ENCODE measurements around the gene RAB29.

The RAB29 gene

GRCh38 chr1:205785446-205785845 lies 10.2 kb upstream of the RAB29 start:
- TF ChIP-seq CTCF (IDR thresholded peaks at IDR 0.05) (no peak), ZFX (IDR thresholded peaks at IDR 0.05; ENCODE audit: borderline replicate concordance) (no peak)
- H3K27ac ChIP-seq, result no peak overlapping the region

DNA sequence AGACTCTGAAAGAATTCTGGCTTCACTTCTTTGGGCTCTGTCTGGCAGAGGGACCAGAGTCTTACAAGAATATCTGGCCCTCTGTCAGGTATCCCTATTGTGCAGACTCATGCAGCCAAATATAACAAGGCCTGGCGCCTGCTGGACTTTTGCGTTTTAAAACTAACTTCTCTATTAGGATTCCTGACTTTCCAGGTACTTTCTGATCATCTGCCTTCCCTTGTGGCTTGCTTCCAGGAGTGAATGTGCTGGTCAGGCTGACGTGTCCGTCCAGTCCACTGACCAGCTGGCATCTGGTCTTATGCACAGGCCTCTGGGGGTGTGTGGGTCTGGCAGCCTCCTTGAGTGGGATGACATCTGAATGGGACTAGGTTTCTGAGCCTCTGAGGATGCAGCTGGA lies 8.6 kb upstream of the RAB29 start:
- TF ChIP-seq CTCF (IDR thresholded peaks at IDR 0.05) (no peak), ZFX (IDR thresholded peaks at IDR 0.05; ENCODE audit: borderline replicate concordance) (no peak)
- H3K27ac ChIP-seq, result no peak overlapping the region

GRCh38 chr1:205783433-205783795 lies 8.1 kb upstream of the RAB29 start:
- TF ChIP-seq ZFX (IDR thresholded peaks at IDR 0.05; ENCODE audit: borderline replicate concordance) (no peak), CTCF (IDR thresholded peaks at IDR 0.05) (no peak)
- no peak overlapping the region for H3K27ac ChIP-seq

DNA sequence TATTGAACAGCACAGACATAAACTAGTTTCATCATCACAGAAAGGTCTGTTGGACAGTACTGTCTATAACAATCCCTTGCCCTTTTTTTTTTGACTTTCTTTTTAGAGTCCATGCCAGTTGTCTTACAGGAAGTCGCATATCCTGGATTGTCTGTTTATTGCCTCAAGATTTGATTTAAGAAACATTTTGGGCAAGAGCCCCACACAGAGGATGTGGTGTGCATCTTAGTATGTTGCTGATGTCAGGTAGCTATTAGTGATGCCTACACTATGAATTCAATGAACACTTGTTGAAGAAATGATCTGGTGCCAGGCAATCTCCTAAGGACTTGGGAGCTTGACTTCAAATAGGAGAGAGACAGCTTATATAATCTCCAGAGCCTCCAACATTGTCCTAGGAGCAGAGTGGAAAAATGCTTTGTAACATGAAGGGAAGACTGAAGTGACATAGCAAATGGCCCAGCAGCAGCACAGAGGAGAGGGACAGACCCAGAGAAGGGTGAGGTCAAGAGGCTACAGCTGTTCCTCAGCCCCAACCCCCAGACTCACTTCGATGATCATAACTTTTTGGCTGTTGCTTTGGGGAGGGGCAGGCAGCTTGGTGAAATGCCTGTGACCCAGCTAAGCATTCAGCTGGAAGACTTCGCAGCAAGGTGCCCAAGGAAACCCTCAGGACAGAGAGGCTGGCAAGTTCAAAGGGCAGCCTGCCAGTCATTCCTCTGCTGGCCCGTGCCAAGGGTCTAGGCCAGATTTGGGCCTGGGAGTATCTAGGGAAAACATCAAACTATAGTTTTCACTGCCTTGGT lies 7.5 kb upstream of the RAB29 start:
- no peak overlapping the region for H3K27ac ChIP-seq
- TF ChIP-seq ZFX (IDR thresholded peaks at IDR 0.05; ENCODE audit: borderline replicate concordance), result no peak

- H3K27ac ChIP-seq, result no peak overlapping the region
- no peak for TF ChIP-seq CTCF (IDR thresholded peaks at IDR 0.05)
- TF ChIP-seq ZFX (IDR thresholded peaks at IDR 0.05; ENCODE audit: borderline replicate concordance), result no peak
Measured at GRCh38 chr1:205780335-205780734, 5.1 kb upstream of the RAB29 start.

DNA sequence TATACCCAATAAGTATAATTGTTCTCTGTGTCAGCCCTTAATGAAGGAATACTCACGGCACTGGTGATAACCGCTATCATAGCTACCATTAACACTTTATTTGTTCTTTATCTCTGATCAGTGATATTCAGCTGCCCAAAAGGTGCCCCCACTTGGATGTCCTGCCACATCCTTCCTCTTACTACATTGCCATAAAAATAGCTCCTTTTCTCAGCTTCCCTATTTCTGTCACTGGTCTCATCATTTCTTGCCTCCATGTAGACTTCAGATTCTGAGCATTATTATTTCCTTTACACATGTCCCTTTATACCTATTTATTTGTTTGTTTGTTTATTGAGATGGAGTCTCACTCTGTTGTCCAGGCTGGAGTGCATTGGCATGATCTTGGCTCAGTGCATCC lies 2.7 kb upstream of the RAB29 start:
- TF ChIP-seq ZFX (IDR thresholded peaks at IDR 0.05; ENCODE audit: borderline replicate concordance), result no peak
- no peak for TF ChIP-seq CTCF (IDR thresholded peaks at IDR 0.05)
- H3K27ac ChIP-seq, result no peak overlapping the region

GRCh38 chr1:205775717-205776056 lies 405 bp upstream of the RAB29 start:
- no peak overlapping the region for H3K27ac ChIP-seq

More at GRCh38 chr1:205775717-205776056, 405 bp upstream of the RAB29 start:
- TF ChIP-seq CTCF (IDR thresholded peaks at IDR 0.05) (no peak), ZFX (IDR thresholded peaks at IDR 0.05; ENCODE audit: borderline replicate concordance) (no peak)

Data from 22Rv1 (cell line).